GM19035 (cell line): ENCODE results near the gene HEG1.

Experiments
- ATAC-seq: cut with Tn5 transposase; IDR thresholded peaks from one replicate; pipeline ENCODE4 v1.9.1; 2021; ENCODE audit not compliant: unreplicated experiment

HEG1 gene

DNA sequence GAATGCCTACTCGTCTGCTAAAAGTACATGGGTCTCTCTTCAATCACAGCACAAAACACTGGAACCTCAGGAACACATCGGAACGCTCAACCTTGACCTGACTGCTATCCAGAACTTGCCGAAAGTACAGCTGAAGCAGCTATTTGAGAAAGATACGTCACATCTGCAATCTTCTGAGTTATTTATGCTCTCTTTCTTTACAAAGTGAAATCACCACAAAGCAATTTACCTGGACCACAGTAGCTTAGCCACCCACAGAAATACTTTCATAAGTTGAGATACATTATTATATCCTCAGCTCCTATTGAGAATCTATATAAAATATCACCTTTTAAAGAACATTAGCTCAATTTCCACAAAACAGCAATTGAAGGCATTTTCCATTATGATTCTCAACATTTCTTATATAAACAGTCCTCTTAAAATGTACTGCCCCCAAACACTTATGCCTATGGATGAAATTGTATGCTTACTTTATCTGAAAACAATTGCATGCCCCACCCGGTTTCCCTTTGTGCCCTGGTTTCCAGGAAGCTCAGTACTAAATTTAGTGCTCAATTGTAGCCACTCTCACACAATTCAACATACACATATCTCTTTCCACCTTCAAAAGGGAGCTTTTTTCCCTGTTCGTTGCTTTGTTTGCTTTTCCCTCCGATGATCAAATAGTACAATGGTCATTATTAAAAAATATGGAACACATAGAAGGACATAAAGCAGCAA, 31.8 kb downstream of the HEG1 start:
- no peak for ATAC-seq

DNA sequence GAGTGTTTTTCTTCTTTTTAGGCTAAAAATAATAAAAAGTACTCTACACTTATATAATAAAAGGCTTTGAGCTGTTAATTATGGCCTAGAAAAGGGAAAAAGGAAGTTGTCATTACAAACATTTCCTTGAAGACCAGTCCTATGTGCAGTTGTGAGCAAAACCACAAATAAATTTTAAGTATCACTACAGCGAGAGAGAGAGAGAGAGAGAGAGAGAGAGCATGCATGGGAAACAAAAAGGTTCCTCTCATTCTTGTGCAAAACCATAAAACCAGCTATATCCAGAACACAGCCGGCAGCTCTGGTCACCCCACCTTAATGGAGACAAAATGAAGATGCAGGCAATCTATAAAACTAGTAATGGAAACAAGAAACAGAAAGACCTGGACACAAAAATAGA, 33.6 kb downstream of the HEG1 start:
- no peak for ATAC-seq

DNA sequence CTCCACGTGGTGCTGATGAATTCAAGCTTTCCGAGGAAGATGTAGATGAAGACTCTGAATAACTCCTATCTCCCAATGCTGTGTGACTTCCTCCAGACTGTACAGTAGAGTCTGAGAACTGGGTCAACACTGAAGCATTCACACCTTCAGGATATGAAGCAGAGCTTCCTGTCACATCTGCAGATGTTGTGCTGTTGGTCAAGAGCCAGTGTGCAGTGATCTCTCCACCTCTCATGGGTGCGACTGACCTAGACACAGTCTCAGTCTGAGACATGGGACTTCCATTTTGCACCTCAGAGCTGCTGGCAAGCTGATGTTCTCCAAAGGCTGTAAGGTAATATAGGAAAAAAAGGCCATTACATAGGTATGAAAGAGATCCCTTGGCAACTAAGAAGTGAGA, 36.5 kb downstream of the HEG1 start:
- no peak for ATAC-seq

DNA sequence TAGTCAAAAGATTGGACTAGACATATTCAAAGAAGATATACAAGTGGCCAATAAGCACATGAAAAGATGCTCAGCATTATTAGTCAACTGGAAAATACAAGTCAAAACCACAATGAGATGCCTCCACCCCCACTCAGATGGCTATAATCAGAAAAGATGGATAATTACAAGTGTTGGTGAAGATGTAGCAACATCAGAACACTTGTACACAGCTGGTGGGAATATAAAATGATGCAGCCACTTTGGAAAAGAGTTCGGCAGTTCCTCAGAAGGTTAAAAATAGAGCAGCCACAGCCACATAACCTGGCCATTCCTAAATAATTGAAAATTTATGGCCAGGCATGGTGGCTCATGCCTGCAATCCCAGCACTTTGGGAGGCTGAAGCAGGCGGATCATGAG, 38.4 kb downstream of the HEG1 start:
- ATAC-seq = no peak

DNA sequence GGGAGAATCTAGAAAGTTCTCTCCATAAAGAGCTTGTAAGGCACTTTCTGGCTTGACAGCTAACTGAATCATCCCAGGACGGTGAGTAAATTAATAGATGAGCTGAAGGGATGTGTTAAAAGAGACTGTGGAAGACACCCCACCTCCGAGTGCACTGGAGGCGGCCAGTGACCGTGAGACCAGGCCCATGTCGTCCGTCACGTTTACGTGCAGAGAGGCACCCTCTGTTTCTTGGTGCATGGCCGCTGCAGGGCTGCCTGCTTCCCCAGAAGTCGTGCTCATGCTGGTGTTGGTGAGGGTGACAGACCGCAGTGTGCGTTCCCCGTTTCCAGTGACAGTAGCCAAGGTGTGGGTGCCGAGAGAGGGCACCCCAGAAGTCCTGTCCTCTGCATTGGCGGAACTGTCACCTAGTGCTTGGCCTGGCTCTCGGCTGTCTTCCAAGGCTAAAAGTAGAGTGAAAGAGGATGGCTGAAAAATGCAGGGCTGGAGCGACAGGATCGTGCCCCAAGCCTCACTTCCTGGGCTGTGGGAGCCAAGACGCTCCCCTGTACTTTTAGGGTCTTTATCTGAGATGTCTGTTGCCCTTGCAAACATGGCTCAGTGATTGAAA, 41.1 kb downstream of the HEG1 start:
- no peak for ATAC-seq

DNA sequence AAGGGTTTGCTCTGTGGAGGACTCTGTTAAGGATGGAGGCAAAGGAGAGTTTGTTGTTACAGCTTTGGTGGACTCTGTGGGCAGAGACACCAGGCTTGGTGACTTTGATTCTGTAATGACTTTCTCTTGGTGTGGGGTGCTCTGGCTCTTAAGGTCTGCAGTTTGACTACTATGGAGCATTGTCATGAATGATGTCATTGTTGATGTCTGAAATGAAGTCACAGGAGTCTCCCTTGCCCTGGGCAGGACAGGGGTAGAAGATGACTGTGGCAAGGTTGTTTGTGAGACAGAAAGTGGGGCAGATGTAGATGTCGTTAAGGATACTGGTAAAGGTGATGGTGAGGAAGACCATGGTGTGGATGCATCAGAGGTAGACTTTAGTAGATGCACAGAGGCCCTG, 42.7 kb downstream of the HEG1 start:
- ATAC-seq = no peak

DNA sequence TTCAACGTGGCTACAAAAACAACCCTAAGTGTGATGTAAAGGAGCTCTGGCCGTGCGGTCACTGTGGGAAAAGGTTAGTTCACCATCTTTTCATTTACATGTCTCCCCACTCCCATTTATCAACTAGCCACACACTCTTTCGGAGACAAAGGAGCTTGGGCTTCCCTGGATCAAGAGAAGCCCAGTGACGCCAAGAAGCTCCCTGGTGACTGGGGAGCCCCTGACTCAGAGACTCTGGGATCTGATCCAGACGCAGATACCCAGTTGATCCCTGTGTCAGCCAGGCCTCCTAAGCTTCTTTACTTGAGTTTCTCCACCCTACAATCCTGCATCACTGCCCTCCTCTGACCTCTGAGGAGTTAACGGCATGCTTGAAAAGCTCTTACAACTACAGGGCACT, 43.9 kb downstream of the HEG1 start:
- ATAC-seq = no peak

DNA sequence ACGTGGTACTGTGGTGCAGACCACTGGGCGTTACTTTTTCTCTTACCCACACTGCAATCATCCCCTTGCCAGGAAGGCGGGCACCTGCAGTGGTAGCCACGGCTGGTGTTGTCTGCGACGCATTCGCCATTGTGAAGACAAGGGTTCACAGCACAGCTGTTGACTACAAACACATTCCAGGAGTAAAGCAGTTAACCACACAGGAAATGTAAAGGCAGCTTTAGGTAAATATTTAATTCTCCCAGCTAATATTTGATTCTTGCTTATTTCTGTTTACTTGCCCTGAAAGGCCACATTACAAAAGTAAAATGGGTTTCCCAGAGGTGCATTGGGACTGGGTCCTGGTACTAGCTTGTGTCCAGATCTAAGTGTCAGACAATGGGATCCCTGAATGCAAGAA, 45.4 kb downstream of the HEG1 start:
- ATAC-seq = no peak

DNA sequence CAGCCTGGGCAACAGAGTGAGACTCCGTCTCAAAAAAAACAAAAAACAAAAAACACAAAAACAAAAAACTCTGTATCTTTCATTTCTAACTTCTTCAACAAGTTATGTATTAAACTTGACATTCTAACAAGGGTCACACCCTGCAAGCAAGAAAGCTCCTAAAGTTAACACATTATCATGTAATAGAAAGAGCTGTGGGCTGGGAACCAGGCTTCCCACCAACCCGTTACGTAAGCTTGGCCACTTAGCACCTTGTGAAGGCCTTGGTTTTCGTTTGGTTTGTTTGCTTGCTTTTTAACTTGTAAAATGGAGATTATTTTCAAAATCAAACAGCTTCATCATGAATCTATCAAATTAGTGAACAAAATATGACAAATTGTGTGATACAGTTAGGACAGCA, 47.0 kb downstream of the HEG1 start:
- no peak for ATAC-seq

DNA sequence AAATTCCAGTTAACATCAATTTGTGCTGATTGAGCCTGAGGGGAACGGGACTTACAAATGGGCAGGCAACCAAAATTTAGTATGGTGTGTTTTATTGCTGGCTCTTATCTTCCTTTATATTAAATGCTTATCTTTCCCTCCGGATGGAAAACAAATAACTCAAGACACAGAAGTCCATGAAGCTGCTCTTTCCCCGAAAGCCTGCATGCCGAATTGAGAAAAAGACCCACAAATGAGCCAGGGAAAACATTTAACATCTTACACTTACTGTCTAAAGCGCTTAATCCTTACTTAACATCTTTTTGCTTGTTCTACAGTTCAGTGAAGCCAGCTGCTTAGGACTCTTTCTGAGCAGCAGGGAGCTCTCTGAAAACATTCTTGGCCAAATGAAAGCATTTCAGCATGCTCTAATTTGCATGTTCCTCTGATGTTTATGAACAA, 49.5 kb downstream of the HEG1 start:
- no peak for ATAC-seq

DNA sequence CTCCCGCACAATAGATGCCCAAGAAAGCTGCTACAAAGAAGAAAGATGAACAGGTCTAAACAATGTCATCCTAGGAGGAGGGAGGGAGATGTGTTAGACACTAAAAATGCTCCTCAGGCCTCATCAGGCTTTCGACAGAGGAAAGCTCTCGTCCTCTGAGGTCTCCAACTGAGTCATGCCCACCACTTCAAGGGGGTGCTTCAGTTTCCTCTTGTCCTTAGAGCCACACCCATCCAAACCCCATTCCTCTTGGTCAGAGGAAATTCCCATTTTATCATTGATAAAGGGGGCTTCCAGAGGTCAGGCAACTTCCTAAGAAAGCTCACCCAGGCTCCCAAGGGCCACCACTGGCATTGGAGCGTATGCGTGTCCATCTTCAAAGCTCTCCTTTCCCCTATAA, 50.1 kb downstream of the HEG1 start:
- no peak for ATAC-seq

DNA sequence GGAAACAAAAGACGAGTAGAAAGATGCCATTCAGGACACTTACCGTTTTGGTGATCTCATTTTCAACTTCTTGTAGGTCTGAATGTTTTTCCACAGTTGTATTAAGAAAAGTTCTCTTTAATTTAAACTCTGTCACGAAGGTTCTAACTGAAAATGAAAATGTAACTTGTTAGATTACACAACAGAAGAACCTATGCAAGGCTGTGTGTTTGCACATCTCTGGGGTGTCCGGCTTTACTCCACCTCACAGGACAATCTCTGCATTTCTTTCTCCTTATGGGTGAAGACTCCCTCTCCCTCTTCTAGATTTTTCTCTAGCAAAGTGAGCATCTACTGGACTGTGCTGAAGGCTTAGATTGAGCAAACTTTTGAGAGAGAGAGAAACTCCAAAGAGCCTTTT, 50.6 kb downstream of the HEG1 start:
- no peak for ATAC-seq

DNA sequence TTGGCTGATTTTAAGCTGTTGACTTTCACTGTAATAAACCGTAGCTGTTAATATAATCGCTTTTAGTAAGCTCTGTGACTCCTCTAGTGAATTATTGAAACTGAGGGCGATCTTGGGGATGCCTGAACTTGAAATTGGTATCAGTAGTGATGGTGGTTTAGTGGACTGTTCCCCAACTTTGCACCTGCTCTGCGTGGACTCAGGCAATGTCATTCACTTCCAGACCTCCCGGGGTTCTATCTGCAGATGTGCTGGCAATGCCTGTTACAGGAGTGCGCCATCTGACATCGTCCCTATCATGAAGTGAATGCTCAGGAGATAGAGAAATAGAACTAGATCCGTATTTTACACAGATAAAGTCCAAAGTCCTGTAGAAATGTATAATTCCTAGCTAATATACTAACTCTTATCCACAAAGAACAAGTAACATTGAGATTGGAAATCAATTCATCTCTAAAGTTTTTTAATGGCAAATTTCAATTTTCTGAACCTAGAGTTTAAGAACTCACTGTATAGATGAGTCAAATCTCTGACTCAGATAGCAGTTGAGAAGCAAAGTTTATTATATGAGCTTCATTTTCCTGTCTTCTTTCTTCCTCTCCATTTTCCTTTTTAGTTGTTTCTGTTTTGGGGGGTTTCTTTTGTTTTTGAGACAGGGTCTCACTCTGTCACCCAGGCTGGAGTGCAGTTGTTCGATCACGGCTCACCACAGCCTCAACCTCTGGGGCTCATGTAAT, 51.8 kb downstream of the HEG1 start:
- no peak for ATAC-seq

DNA sequence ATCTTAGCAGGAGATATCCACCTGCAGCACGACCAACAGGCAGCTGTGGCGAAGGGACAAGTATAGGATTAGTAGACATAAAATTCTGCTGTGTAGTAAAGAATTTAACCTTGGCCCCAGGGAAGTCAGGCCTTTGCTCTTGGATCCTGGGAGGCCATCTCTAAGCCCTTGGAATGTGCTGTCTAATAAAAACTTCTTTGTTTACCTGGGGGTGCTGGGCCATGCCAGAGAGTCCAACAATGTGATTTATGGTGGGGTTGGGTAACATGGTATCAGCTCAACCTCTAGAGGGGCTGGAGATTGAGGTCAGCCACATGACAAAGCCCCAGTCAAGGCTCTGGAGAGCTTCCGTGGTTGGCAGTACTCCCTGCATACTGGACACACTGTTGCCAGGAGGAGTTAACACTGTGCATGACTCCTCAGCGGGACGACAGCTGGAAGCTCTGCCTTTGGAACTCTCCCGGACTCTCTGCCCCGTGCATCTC, 52.4 kb downstream of the HEG1 start:
- no peak for ATAC-seq

DNA sequence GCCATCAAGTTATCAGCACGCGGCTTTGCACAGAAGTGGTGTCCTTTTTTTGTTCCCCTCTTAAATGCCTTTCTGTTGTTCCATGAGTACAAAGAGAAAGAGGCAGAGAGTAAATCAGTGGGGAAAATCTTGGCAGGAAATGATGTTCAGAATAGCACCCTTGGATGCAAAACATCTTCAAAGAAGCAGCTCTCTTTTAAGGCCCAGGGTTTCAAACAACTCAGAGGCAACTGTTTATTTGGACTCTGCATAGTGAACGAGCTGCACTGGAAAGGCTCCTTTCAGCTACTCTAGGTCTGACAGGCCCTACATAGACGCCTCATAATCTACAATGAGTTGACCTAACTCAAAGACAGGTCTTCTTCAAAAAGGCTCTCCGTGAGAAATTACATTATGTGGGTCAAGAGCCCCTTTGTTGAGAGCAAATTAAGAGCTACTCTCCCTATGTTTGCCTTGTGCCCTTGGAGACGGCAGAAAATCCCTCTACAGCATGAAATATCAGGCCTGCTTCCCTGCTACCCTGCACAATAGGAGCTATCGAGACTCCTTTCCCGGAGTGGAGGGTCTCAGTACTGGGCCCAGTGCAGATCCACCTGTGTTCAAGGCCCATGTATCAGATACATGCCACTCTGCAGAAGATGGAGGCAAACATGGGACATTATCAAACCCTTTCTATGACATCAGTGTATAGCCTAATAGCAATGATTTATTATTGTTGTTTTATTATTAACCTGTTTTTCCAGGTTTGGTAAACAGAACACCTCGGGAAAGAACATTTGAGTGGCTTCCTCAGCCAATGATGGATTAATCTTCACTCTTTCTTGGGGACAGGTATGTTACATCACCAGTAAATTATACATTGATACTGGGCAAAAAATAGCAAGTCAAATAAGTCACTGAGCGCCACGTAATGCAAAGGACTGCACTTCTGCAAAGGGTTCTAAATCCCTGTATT, 53.1 kb downstream of the HEG1 start:
- ATAC-seq = no peak

DNA sequence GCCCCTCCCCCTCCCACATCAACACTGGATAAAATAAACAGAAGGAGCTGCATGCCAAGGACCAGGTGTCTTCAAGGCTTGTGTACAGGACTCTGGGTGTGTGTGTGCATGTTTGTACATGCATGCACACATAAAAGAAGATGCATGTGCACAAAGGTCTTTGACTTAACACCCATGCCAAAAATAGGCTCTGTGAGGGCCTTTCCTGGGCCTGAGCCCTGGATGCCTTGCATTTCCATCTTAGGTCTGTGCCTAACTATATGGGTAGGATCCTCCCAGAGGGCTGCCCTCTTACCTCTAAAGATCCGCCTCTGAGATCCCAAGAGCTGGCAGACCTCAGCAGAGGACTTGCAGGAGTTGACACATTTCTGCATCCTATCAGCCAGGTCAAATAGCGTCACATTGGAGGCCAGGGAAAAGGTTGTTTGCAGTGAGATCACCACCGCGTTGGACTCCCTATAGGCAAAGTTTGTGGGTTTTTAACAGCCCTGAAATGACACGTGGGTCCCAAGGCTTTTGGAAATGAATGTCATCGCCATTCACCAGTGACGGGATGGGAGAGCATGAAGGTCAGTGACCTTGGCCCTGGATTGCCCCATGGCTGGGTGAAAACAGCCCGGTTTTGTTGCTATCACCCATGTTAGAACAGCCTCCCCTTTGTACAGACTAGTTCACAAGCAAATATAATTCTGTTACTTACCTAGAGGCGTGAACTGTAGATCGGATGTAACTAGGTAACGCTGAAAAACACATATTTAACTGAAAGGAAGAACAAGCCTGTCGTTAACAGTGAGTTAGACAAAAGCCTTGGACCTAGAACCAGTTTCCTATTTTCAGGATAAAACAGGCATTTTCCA, 54.0 kb downstream of the HEG1 start:
- ATAC-seq = no peak

DNA sequence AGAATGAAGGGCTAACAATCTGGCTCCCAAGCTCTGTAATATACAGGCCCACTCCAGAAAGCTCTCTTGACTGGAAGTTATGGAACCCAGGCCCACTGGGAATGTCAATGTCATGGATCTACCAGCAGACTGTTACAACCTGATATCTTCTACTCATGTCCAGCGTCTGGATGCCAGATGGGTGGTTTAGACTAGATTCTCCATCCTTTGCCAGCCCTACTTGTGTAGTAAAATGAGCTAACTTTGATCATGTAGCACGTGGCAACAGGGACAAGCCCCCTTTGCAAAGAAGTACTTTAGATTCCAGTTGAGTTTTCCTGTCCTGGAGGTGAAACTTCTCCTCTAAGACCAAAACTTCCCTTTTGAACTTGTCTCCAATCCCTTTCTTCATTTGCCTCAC, 55.1 kb downstream of the HEG1 start:
- no peak for ATAC-seq

DNA sequence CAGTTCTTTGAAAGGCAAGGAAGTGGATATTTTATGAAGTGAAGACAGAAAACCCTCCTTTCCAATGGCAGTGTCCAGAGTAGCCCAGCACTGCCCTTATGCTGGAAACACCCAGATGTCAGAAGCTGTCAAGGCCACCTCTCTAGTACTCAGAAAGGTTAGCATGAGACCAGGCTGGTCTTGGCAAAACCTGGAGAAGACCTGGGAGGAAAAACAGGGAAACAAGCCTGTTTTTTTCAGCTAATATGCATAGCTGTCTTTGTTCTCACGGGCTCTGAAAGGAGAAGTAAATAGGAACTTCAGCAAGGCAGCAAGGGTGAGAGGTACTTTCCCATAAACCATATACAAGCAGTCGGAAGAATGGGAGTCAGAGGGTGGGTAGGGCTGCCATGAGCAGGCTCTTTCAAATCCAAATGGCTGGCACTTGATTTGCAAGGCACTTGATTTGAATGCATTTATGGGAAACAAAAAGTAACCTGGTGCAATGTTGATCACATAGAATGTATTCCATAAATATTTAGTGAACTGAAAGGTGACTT, 55.8 kb downstream of the HEG1 start:
- ATAC-seq = no peak

DNA sequence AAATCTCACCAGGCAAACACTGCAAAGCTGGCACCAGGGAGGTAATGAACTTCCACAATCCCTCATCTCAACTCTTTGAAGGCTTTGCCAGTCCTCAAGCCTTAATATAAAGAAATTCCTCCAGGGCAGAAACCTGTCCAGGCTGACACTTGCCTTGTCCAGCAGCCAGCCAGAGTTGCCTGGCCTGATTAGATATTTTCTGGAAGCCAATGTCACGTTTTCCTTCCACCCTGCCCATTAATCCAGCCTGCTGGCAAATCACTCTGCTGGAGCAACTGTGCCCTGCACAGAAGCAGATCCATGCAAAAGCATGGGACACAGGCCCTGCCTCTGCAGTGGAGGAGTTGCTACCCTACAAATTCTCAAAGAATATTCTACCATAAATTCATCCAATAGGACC, 56.5 kb downstream of the HEG1 start:
- no peak for ATAC-seq

DNA sequence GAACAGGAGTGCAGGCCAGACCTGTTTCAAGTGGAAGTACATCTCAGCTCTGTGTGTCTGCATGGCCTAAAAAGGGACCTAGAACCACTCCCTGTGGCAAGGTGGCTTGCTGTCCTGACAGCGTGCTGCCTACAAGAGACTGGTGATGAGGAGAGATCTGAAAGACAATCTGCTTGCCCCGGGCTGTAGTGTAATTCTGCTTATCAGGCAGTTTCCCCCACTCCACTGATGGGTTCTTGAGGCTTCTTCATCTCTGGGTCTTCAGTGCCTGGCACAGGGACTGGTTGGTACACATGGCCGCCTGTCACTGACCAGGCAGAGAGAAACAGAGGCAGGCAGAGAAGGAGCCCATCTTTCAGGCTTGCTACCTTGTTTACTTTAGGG, 57.6 kb downstream of the HEG1 start:
- no peak for ATAC-seq
